Chondrocyte (in vitro differentiated cells): ENCODE results near the gene SPZ1. TPM values are rescaled to one million over a fixed set of nuclear protein-coding genes. Genes with fewer than 3 reads are reported as not detected.

Source experiments
- DNase-seq: peaks from one replicate; pipeline ENCODE4 v3.0.0; 2021; ENCODE audit warnings: mixed read lengths, low spot score
- H3K27ac Mint-ChIP-seq: one replicate; pipeline ENCODE4 v1.8.0; 2021; ENCODE audit warnings: mild to moderate bottlenecking, moderate library complexity, mixed read lengths; ENCODE audit not compliant: unreplicated experiment
- H3K27me3 Mint-ChIP-seq: 2 replicates; pipeline ENCODE4 v1.8.0; 2021; ENCODE audit warnings: low read depth, mixed read lengths
- H3K36me3 Mint-ChIP-seq: 2 replicates; pipeline ENCODE4 v1.8.0; 2021; ENCODE audit warnings: low read depth, mixed read lengths
- H3K4me1 Mint-ChIP-seq: 2 replicates; pipeline ENCODE4 v1.8.0; 2021; ENCODE audit warnings: low read depth, mild to moderate bottlenecking, mixed read lengths
- H3K4me3 Mint-ChIP-seq: one replicate; pipeline ENCODE4 v1.8.0; 2021; ENCODE audit warnings: mild to moderate bottlenecking, moderate library complexity, mixed read lengths; ENCODE audit not compliant: unreplicated experiment
- H3K9me3 Mint-ChIP-seq: 2 replicates; pipeline ENCODE4 v1.8.0; 2021; ENCODE audit warnings: low read depth, mixed read lengths
- total RNA-seq: library from RNA; stranded (reverse); gene quantifications from 3 replicates; pipeline ENCODE4 v1.2.1, GENCODE V29; 2021
- TF ChIP-seq, protein P1 (sequence below): fragments of 200-600 bp; sonication (generic); IDR thresholded peaks from 2 replicates; pipeline ENCODE4 v1.5.0; 2021; ENCODE audit warnings: antibody characterized with exemption, mild to moderate bottlenecking, moderate library complexity

SPZ1 gene
- total RNA-seq, 1 donor from 2014 or later = not detected

- no peak overlapping the region for H3K27ac Mint-ChIP-seq
- H3K36me3 Mint-ChIP-seq = no peaks in the 10 kb centered on the region
- H3K27me3 Mint-ChIP-seq = no peaks in the 10 kb centered on the region
- H3K9me3 Mint-ChIP-seq = peaks cover 4% of the 10 kb centered on the region
- no peaks in the 10 kb centered on the region for H3K4me1 Mint-ChIP-seq
- H3K4me3 Mint-ChIP-seq = no peak overlapping the region
- TF ChIP-seq, protein P1, sequence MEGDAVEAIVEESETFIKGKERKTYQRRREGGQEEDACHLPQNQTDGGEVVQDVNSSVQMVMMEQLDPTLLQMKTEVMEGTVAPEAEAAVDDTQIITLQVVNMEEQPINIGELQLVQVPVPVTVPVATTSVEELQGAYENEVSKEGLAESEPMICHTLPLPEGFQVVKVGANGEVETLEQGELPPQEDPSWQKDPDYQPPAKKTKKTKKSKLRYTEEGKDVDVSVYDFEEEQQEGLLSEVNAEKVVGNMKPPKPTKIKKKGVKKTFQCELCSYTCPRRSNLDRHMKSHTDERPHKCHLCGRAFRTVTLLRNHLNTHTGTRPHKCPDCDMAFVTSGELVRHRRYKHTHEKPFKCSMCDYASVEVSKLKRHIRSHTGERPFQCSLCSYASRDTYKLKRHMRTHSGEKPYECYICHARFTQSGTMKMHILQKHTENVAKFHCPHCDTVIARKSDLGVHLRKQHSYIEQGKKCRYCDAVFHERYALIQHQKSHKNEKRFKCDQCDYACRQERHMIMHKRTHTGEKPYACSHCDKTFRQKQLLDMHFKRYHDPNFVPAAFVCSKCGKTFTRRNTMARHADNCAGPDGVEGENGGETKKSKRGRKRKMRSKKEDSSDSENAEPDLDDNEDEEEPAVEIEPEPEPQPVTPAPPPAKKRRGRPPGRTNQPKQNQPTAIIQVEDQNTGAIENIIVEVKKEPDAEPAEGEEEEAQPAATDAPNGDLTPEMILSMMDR = no peak
- DNase-seq = no peak
Observed at GRCh38 chr5:80364892-80365291, 45.1 kb downstream of the SPZ1 start.

DNA sequence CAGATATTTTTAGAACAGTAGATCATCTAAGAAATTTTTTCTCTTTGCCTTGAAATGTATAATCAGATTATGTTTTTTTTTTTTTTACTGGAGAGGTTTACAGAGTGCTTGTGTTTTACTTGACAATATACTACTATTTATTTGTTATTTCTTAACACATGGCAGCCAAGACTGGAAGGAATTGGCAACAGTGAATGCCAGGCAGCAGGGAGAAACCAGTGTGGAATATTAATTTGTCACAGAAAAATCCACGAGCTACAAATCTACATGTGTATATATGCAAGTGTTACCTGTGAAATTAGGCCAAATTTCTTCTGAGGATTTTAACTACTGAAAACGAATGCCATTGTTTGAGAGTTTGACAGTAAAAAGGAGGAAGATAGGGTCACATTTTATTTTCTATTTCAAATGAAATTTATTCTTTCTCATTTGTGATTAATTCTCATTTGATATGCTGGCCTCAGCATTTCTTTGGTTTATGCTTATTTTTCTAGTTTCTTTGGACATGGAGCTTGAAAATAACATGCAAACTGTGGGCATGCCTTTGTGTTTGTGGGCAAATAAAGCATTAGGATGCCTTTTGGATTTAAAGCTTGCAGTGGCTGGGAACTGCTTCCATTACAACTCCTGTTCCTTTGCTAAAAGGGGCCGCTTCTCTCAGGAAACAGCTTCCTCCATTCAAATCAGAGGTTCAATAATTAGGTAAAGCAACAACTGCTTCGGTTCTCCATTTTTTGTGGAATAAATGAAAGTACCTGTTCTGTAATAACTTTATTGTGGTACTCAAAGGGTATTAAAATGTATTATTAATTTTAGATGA lies 49.1 kb downstream of the SPZ1 start:
- peaks cover 7% of the 10 kb centered on the region for H3K27me3 Mint-ChIP-seq
- peaks cover 5% of the 10 kb centered on the region for H3K9me3 Mint-ChIP-seq
- H3K4me3 Mint-ChIP-seq = no peak overlapping the region
- TF ChIP-seq, protein P1 = no peak
- DNase-seq = no peak
- H3K4me1 Mint-ChIP-seq = no peaks in the 10 kb centered on the region
- H3K27ac Mint-ChIP-seq = no peak overlapping the region
- H3K36me3 Mint-ChIP-seq = peaks cover 2% of the 10 kb centered on the region

GRCh38 chr5:80369521-80369920 lies 49.7 kb downstream of the SPZ1 start:
- TF ChIP-seq, protein P1 = no peak
- H3K27me3 Mint-ChIP-seq = peaks cover 7% of the 10 kb centered on the region
- H3K4me3 Mint-ChIP-seq = no peak overlapping the region
- H3K9me3 Mint-ChIP-seq = peaks cover 5% of the 10 kb centered on the region
- no peaks in the 10 kb centered on the region for H3K4me1 Mint-ChIP-seq
- peaks cover 2% of the 10 kb centered on the region for H3K36me3 Mint-ChIP-seq
- no peak overlapping the region for H3K27ac Mint-ChIP-seq
- no peak for DNase-seq

GRCh38 chr5:80370390-80370789 lies 50.6 kb downstream of the SPZ1 start:
- TF ChIP-seq, protein P1 = no peak
- Mint-ChIP-seq H3K27me3 (peaks cover 7% of the 10 kb centered on the region), H3K9me3 (peaks cover 5% of the 10 kb centered on the region)

More at GRCh38 chr5:80370390-80370789, 50.6 kb downstream of the SPZ1 start:
- Mint-ChIP-seq H3K27ac (no peak overlapping the region), H3K4me1 (no peaks in the 10 kb centered on the region), H3K36me3 (peaks cover 2% of the 10 kb centered on the region), H3K4me3 (no peak overlapping the region)
- no peak for DNase-seq

Other genes with a start within 250 kb of the SPZ1 start
- 39.3 to 41.5 TPM (median 39.9 TPM) in 3 replicates for gene SERINC5, start 64.0 kb upstream of the SPZ1 start, total RNA-seq
- 52.6 to 67.7 TPM (median 56.3 TPM) in 3 replicates for gene ZFYVE16, start 88.1 kb downstream of the SPZ1 start, total RNA-seq
- gene FAM151B, start 168.1 kb downstream of the SPZ1 start, total RNA-seq = 5.7 to 7.1 TPM (median 7.1 TPM) in 3 replicates